CD4-positive, alpha-beta T cell (primary cell): ENCODE results near the gene RTKN2. TPM values are rescaled to one million over a fixed set of nuclear protein-coding genes. Genes with fewer than 3 reads are reported as not detected.
A peak's percentile ranks its signal among the peaks of the same experiment; 100 is the strongest.
"Not testable (repeated sequence)": the region's sequence is repeated elsewhere in the genome, so short reads cannot be mapped to it uniquely, and the experiment has no call there.

ENCODE experiments used
- ATAC-seq: fragments of 200-7000 bp; cut with Tn5 transposase; one replicate; pipeline ENCODE4 v1.10.0; 2022; ENCODE audit warnings: mild to moderate bottlenecking; ENCODE audit not compliant: poor library complexity
- CTCF ChIA-PET: fragments of 350-600 bp; sonication (Branson Sonifier 250); formaldehyde crosslinking; loops from one replicate; lab custom pipeline; 2021; ENCODE audit warnings: antibody characterized with exemption, inconsistent platforms; lab: Charles Lee
- POLR2A ChIA-PET: fragments of 350-600 bp; sonication (Branson Sonifier 250); formaldehyde crosslinking; loops from one replicate; lab custom pipeline; 2021; ENCODE audit warnings: antibody characterized with exemption, inconsistent platforms; lab: Charles Lee
- DNase-seq, 14 experiments: peaks; one replicate each; pipeline ENCODE4 v3.0.0-alpha.2; 2013 to 2020; ENCODE audit warnings: mixed read lengths in 2 of 14
- H3K27ac ChIP-seq, 2 donors: one replicate each; pipeline versions ENCODE4 v1.5.1 to v1.7.0; 2013; ENCODE audit warnings: low read length in 2 of 2, low read depth in 1 of 2, mild to moderate bottlenecking in 1 of 2
- H3K27me3 ChIP-seq, 2 experiments: 1 replicate in 1 of 2; 2 replicates in 1 of 2; pipeline versions ENCODE4 v1.6.1 to v1.7.0; 2013; ENCODE audit warnings: low read length in 2 of 2, control low read depth in 1 of 2, mild to moderate bottlenecking in 1 of 2, moderate library complexity in 1 of 2; ENCODE audit not compliant: insufficient read depth in 2 of 2, control insufficient read depth in 1 of 2
- H3K36me3 ChIP-seq: one replicate; pipeline ENCODE4 v1.6.1; 2013; ENCODE audit warnings: low read length, control low read depth; ENCODE audit not compliant: insufficient read depth
- H3K4me1 ChIP-seq: one replicate; pipeline ENCODE4 v1.6.1; 2013; ENCODE audit warnings: low read length, control low read depth; ENCODE audit not compliant: insufficient read depth
- H3K4me3 ChIP-seq: one replicate; pipeline ENCODE4 v1.5.1; 2013; ENCODE audit warnings: mild to moderate bottlenecking, low read length, moderate library complexity
- H3K9me3 ChIP-seq, 2 experiments: 1 replicate in 1 of 2; 2 replicates in 1 of 2; pipeline versions ENCODE4 v1.6.1 to v1.7.0; 2013; ENCODE audit warnings: low read length in 2 of 2, mild to moderate bottlenecking in 2 of 2, control low read depth in 1 of 2, moderate library complexity in 1 of 2; ENCODE audit not compliant: control insufficient read depth in 1 of 2, insufficient read depth in 1 of 2
- H3K27ac Mint-ChIP-seq: one replicate; pipeline ENCODE4 v1.8.0; 2020; ENCODE audit warnings: mixed read lengths
- H3K27me3 Mint-ChIP-seq: one replicate; pipeline ENCODE4 v1.8.0; 2021; ENCODE audit warnings: mixed read lengths
- H3K36me3 Mint-ChIP-seq: one replicate; pipeline ENCODE4 v1.8.0; 2021; ENCODE audit warnings: low read depth, mixed read lengths
- H3K4me1 Mint-ChIP-seq: one replicate; pipeline ENCODE4 v1.8.0; 2021; ENCODE audit warnings: low read depth, mixed read lengths
- H3K4me3 Mint-ChIP-seq: one replicate; pipeline ENCODE4 v1.8.0; 2020; ENCODE audit warnings: mild to moderate bottlenecking, mixed read lengths
- H3K9me3 Mint-ChIP-seq: one replicate; pipeline ENCODE4 v1.8.0; 2020; ENCODE audit warnings: mixed read lengths
- intact Hi-C, 2 experiments: fragments of 100-400 bp; cut with DNase I in 1 of 2; cut with micrococcal nuclease in 1 of 2; formaldehyde crosslinking; loops; one replicate each; pipeline versions ENCODE4 v1.15.1 to v1.9.0; 2023 to 2025; cut with DNase I, micrococcal nuclease
- total RNA-seq, 174 experiments: library from RNA in 2 of 174; stranded (reverse) in 2 of 174; gene quantifications; one replicate each; pipeline ENCODE4 v1.2.3 and lab custom pipeline; 2021 to 2026
- TF ChIP-seq, protein P1 (sequence below): fragments of 200-600 bp; IDR thresholded peaks from one replicate; pipeline ENCODE4 v1.8.0; 2022; ENCODE audit warnings: antibody characterized with exemption, mild to moderate bottlenecking

RTKN2 gene
- total RNA-seq, 2 experiments from 2014 or later: 3.7 to 3.9 TPM

- Mint-ChIP-seq H3K9me3 (no peaks in the 10 kb centered on the region), H3K36me3 (no peaks in the 10 kb centered on the region), H3K27me3 (no peaks in the 10 kb centered on the region), H3K4me3 (no peak overlapping the region), H3K27ac (peak overlapping the region; percentile 16), H3K4me1 (peaks cover 41% of the 10 kb centered on the region)
- DNase-seq: no peak
- Histone ChIP-seq H3K27ac (no peak overlapping the region), H3K36me3 (no peaks in the 10 kb centered on the region), H3K4me1 (peaks cover 4% of the 10 kb centered on the region), H3K9me3 (peaks cover 0 to 6% of the 10 kb centered on the region in 2 experiments), H3K4me3 (no peak overlapping the region), H3K27me3 (no peaks in the 10 kb centered on the region)
- no peak for ATAC-seq
- TF ChIP-seq, protein P1, sequence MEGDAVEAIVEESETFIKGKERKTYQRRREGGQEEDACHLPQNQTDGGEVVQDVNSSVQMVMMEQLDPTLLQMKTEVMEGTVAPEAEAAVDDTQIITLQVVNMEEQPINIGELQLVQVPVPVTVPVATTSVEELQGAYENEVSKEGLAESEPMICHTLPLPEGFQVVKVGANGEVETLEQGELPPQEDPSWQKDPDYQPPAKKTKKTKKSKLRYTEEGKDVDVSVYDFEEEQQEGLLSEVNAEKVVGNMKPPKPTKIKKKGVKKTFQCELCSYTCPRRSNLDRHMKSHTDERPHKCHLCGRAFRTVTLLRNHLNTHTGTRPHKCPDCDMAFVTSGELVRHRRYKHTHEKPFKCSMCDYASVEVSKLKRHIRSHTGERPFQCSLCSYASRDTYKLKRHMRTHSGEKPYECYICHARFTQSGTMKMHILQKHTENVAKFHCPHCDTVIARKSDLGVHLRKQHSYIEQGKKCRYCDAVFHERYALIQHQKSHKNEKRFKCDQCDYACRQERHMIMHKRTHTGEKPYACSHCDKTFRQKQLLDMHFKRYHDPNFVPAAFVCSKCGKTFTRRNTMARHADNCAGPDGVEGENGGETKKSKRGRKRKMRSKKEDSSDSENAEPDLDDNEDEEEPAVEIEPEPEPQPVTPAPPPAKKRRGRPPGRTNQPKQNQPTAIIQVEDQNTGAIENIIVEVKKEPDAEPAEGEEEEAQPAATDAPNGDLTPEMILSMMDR: no peak
- intact Hi-C loops: loop anchor here (2.0 to 5.0 kb wide), 3 partner anchors 62 to 493 kb away; no protein-coding TSS in a partner anchor
- ChIA-PET CTCF (interaction anchor here (0.6 to 3.9 kb wide), 12 partner anchors 18 to 347 kb away, joined by 3 to 74 read pairs (median 8); no protein-coding TSS in a partner anchor), POLR2A (interaction anchor here (0.7 to 3.8 kb wide), 8 partner anchors 12 to 493 kb away, joined by 3 to 38 read pairs (median 4); no protein-coding TSS in a partner anchor)
Measured at GRCh38 chr10:62244088-62244487, 24.6 kb downstream of the RTKN2 start.

GRCh38 chr10:62243647-62243997, 25.0 kb downstream of the RTKN2 start:
- peak overlapping the region in 1 of 2 donors; percentile 2 for H3K27ac ChIP-seq
- peaks cover 4% of the 10 kb centered on the region for H3K4me1 ChIP-seq
- H3K27me3 Mint-ChIP-seq: no peaks in the 10 kb centered on the region
- DNase-seq (no peak), ATAC-seq (no peak)
- H3K4me3 Mint-ChIP-seq: peak overlapping the region; percentile 13
- CTCF ChIA-PET: interaction anchor here (0.6 to 3.9 kb wide), 3 partner anchors 60 to 347 kb away, joined by 3 to 74 read pairs (median 11); no protein-coding TSS in a partner anchor
- no peaks in the 10 kb centered on the region for H3K9me3 Mint-ChIP-seq
- peaks cover 45% of the 10 kb centered on the region for H3K4me1 Mint-ChIP-seq
- H3K27ac Mint-ChIP-seq: peak overlapping the region; percentile 62
- POLR2A ChIA-PET: interaction anchor here (0.7 to 3.8 kb wide), 5 partner anchors 60 to 493 kb away, joined by 3 to 38 read pairs (median 6); no protein-coding TSS in a partner anchor
- peaks cover 0 to 6% of the 10 kb centered on the region in 2 experiments for H3K9me3 ChIP-seq
- no peaks in the 10 kb centered on the region for H3K36me3 Mint-ChIP-seq
- TF ChIP-seq, protein P1: no peak
- intact Hi-C loops: loop anchor here in 1 of 2 experiments (5.0 kb wide), 1 partner anchor 61 kb away; no protein-coding TSS in a partner anchor
- H3K36me3 ChIP-seq: no peaks in the 10 kb centered on the region
- no peak overlapping the region for H3K4me3 ChIP-seq
- H3K27me3 ChIP-seq: no peaks in the 10 kb centered on the region

DNA sequence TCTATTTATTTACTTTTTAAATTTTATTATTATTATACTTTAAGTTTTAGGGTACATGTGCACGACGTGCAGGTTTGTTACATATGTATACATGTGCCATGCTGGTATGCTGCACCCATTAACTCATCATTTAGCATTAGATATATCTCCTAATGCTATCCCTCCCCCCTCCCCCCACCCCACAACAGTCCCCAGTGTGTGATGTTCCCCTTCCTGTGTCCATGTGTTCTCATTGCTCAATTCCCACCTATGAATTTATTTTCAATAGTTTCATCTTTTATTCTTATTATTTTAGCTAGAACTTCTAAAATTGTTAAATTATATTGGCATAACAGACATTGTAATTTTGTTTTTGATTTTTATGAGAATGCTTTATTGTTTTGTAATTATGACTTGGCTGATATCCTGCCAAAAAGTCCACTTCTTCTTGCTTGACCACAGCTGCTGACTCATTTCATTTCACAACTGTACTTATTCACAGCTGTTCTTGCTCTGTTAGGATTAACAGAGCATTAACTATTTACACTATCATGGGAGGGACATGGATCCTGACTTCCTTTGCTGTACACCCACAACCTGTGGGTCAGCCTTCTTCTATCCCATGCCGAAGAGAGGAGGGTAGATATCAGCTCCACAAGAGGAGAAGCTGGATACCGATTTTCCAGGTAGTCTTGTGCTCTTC, 25.5 kb downstream of the RTKN2 start:
- H3K4me3 ChIP-seq, H3K27me3 Mint-ChIP-seq, H3K27me3 ChIP-seq, H3K36me3 ChIP-seq, H3K9me3 ChIP-seq, ATAC-seq, H3K36me3 Mint-ChIP-seq, H3K9me3 Mint-ChIP-seq, H3K4me1 ChIP-seq: not testable (repeated sequence)
- intact Hi-C loops: loop anchor here in 1 of 2 experiments (5.0 kb wide), 1 partner anchor 61 kb away; no protein-coding TSS in a partner anchor
- ChIA-PET POLR2A (interaction anchor here (0.6 to 3.8 kb wide), 6 partner anchors 40 to 492 kb away, joined by 3 to 38 read pairs (median 5); no protein-coding TSS in a partner anchor), CTCF (interaction anchor here (0.6 to 3.9 kb wide), 2 partner anchors 205 to 346 kb away, joined by 3 to 74 read pairs; no protein-coding TSS in a partner anchor)
- peak overlapping the region in 1 of 2 donors; percentile 2 for H3K27ac ChIP-seq
- peak in 2 of 14 experiments; percentile 51 to 60 for DNase-seq
- Mint-ChIP-seq H3K27ac (peak overlapping the region; percentile 62), H3K4me1 (peaks cover 50% of the 10 kb centered on the region), H3K4me3 (peak overlapping the region; percentile 13)

- H3K4me1 ChIP-seq, DNase-seq, ATAC-seq, H3K4me3 ChIP-seq, H3K27me3 Mint-ChIP-seq, H3K36me3 ChIP-seq, H3K4me3 Mint-ChIP-seq, H3K9me3 Mint-ChIP-seq, H3K27me3 ChIP-seq, H3K36me3 Mint-ChIP-seq, H3K27ac ChIP-seq, H3K9me3 ChIP-seq: not testable (repeated sequence)
- ChIA-PET POLR2A (interaction anchor here (1.6 to 4.0 kb wide), 2 partner anchors 58 to 339 kb away, joined by 7 to 15 read pairs; no protein-coding TSS in a partner anchor), CTCF (interaction anchor here (2.7 kb wide), 1 partner anchor 203 kb away, joined by 17 read pairs; no protein-coding TSS in a partner anchor)
- intact Hi-C loops: loop anchor here in 1 of 2 experiments (5.0 kb wide), 1 partner anchor 59 kb away; no protein-coding TSS in a partner anchor
- peaks cover 64% of the 10 kb centered on the region for H3K4me1 Mint-ChIP-seq
- peak overlapping the region; percentile 27 for H3K27ac Mint-ChIP-seq
Measured at GRCh38 chr10:62241521-62241920, 27.1 kb downstream of the RTKN2 start.
